Measurements from ENCODE around the gene KLHDC8B.

Gene KLHDC8B

DNA sequence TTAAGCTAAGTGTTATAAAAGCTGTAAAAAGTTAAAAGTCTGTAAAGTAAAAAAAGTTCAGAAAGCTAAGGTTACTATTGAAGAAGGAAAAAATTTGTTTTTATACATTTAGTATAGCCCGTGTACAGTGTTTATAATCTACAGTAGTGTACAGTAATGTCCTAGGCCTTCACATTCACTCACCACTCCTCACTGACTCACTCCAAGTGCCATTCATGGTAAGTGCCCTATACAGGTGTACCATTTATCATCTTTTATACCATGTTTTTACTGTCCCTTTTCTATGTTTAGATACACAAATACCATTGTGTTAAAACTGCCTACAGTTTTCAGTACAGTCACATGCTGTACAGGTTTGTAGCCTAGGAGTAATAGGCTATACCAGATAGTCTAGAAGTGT, 14.1 kb upstream of the KLHDC8B start:
- TF ChIP-seq, protein P1, sequence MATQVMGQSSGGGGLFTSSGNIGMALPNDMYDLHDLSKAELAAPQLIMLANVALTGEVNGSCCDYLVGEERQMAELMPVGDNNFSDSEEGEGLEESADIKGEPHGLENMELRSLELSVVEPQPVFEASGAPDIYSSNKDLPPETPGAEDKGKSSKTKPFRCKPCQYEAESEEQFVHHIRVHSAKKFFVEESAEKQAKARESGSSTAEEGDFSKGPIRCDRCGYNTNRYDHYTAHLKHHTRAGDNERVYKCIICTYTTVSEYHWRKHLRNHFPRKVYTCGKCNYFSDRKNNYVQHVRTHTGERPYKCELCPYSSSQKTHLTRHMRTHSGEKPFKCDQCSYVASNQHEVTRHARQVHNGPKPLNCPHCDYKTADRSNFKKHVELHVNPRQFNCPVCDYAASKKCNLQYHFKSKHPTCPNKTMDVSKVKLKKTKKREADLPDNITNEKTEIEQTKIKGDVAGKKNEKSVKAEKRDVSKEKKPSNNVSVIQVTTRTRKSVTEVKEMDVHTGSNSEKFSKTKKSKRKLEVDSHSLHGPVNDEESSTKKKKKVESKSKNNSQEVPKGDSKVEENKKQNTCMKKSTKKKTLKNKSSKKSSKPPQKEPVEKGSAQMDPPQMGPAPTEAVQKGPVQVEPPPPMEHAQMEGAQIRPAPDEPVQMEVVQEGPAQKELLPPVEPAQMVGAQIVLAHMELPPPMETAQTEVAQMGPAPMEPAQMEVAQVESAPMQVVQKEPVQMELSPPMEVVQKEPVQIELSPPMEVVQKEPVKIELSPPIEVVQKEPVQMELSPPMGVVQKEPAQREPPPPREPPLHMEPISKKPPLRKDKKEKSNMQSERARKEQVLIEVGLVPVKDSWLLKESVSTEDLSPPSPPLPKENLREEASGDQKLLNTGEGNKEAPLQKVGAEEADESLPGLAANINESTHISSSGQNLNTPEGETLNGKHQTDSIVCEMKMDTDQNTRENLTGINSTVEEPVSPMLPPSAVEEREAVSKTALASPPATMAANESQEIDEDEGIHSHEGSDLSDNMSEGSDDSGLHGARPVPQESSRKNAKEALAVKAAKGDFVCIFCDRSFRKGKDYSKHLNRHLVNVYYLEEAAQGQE (IDR thresholded peaks at IDR 0.05; ENCODE audit: insufficient read depth in 1 of 2, low read depth in 2 of 2, low read length in 2 of 2) = no peak
- TF ChIP-seq TAF1 (IDR thresholded peaks at IDR 0.05; ENCODE audit: borderline replicate concordance, insufficient read depth, low read length) (no peak), POLR2AphosphoS5 (IDR thresholded peaks at IDR 0.05; ENCODE audit: low read depth, low read length) (no peak), SIN3A (IDR thresholded peaks at IDR 0.05; ENCODE audit: borderline replicate concordance, insufficient read depth, low read length) (no peak), FOXP2 (optimal IDR thresholded peaks at IDR 0.05; ENCODE audit: borderline replicate concordance, extremely low read depth, extremely low read length, insufficient read depth) (no peak)

DNA sequence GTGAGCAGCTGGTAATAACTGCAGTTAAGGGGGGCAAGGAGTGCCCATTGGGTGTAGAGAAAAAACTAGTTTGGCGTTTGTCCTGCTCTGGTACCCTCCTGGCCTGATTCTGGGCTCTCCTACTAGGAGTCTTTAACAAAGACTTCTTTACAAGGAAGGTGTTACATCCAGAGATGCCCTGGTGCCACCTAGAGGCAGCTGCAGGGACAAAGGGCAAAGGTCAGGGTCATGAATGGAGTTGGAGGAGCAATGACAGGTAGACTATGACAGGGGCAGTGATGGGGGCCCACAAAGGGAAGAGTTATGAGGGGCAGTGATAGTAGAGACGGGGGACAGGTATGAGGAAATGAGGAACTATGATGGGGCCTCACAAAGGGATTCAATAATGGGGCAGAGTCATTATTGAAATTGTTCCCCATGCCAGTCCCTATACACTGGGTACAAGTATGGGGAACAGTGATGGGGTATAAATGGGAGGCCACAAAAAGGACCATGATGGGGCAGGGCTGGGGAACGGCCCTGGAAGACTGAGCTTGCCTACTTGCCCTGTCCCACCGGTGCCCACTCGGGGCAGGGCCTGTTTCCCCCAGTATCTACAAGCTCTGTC, 13.2 kb upstream of the KLHDC8B start:
- TF ChIP-seq, protein P1 (IDR thresholded peaks at IDR 0.05; ENCODE audit: insufficient read depth in 1 of 2, low read depth in 2 of 2, low read length in 2 of 2) = no peak
- TF ChIP-seq FOXP2 (optimal IDR thresholded peaks at IDR 0.05; ENCODE audit: borderline replicate concordance, extremely low read depth, extremely low read length, insufficient read depth) (no peak), SIN3A (IDR thresholded peaks at IDR 0.05; ENCODE audit: borderline replicate concordance, insufficient read depth, low read length) (no peak), TAF1 (IDR thresholded peaks at IDR 0.05; ENCODE audit: borderline replicate concordance, insufficient read depth, low read length) (no peak), POLR2AphosphoS5 (IDR thresholded peaks at IDR 0.05; ENCODE audit: low read depth, low read length) (no peak)

DNA sequence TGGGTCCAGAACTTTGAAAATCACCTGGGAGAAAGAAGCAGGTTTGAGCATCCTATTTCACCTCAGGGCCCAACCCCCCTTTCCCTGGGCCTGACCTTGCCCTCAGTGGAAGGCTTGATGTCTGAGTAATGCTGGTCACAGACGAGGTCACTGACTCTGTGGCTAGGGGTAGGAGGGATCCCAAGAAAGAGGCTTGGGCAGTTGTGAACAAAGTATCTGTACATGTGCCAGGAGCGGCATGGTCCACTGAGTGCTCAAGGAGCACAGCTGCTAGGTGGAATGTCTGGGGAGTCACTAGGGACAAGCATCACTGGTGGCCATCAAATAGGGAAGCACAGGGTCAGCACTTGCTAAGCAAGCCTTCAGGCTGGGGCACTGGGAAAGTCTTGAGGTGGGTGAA, 12.6 kb upstream of the KLHDC8B start:
- TF ChIP-seq TAF1 (IDR thresholded peaks at IDR 0.05; ENCODE audit: borderline replicate concordance, insufficient read depth, low read length) (no peak), POLR2AphosphoS5 (IDR thresholded peaks at IDR 0.05; ENCODE audit: low read depth, low read length) (no peak), FOXP2 (optimal IDR thresholded peaks at IDR 0.05; ENCODE audit: borderline replicate concordance, extremely low read depth, extremely low read length, insufficient read depth) (no peak), SIN3A (IDR thresholded peaks at IDR 0.05; ENCODE audit: borderline replicate concordance, insufficient read depth, low read length) (no peak)
- TF ChIP-seq, protein P1 (IDR thresholded peaks at IDR 0.05; ENCODE audit: insufficient read depth in 1 of 2, low read depth in 2 of 2, low read length in 2 of 2) = no peak

DNA sequence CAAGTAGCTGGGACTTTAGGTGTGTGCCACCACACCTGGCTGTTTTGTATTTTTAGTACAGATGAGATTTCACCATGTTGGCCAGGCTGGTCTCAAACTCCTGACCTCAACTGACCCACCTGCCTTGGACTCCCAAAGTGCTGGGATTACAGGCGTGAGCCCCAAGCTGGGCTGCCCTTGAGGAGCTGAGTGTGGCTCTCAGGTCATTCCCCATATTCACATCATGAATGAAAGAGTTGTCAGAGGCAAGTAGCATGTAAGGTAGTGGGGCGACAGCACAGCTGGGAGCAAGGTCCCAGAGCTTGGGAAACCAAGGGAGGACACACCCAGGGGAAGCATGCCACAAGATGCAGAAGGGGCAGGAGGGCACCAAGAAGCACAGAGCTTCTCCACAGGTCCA, 10.2 kb upstream of the KLHDC8B start:
- TF ChIP-seq TAF1 (IDR thresholded peaks at IDR 0.05; ENCODE audit: borderline replicate concordance, insufficient read depth, low read length) = no peak
- TF ChIP-seq, protein P1 (IDR thresholded peaks at IDR 0.05; ENCODE audit: insufficient read depth in 1 of 2, low read depth in 2 of 2, low read length in 2 of 2) = no peak
- no peak for TF ChIP-seq FOXP2 (optimal IDR thresholded peaks at IDR 0.05; ENCODE audit: borderline replicate concordance, extremely low read depth, extremely low read length, insufficient read depth)
- TF ChIP-seq POLR2AphosphoS5 (IDR thresholded peaks at IDR 0.05; ENCODE audit: low read depth, low read length) = no peak
- no peak for TF ChIP-seq SIN3A (IDR thresholded peaks at IDR 0.05; ENCODE audit: borderline replicate concordance, insufficient read depth, low read length)
